NK-92 treated with Interleukin-12 subunit alpha and Interleukin-12 subunit beta, amount 100 ng/mL, for 24 hours (cell line): ENCODE measurements around the gene ESPL1.

ENCODE experiments used
- DNase-seq: peaks from one replicate; lab custom pipeline; 2025; lab: John Stamatoyannopoulos, UW

ESPL1 gene

DNA sequence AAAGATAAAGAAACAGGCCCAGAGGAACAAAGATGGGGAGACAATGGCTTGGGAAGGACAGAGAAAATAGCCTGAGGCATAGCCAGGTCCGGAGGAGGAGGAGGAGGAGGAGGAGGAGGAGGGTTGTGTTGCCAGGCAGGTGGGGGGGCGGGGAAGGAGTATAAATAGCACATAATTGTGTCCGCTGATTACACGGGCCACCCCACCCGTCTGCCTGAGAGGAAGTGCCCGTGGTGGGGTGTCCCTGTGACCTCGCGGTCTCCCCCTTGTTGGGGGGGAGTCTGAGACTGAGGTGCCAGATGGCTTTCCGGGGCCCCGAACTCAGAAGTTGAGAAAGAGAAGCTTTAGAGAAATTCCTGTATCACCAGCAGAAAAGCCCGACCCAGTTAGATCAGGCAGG, 69.9 kb downstream of the ESPL1 start:
- DNase-seq, result no peak

DNA sequence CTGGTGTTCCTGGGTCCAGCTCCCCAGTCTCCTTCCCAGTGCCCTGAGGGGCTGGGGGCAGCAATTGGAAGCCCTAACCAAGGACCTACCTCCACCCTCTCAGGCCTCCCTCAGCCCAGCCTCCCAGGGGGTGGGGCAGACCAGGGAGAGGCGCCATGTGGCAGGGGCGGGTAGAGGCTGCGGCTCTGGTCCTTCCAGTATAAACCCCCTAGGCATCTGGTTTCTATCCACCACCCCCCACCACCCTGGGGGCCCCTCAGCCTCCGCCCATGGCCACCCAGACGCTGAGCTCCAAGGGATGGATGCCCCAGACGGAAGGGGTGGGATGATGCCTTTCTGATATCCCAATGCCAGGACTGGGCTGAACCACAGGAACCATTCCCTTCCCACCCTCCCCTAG, 70.8 kb downstream of the ESPL1 start:
- no peak for DNase-seq

DNA sequence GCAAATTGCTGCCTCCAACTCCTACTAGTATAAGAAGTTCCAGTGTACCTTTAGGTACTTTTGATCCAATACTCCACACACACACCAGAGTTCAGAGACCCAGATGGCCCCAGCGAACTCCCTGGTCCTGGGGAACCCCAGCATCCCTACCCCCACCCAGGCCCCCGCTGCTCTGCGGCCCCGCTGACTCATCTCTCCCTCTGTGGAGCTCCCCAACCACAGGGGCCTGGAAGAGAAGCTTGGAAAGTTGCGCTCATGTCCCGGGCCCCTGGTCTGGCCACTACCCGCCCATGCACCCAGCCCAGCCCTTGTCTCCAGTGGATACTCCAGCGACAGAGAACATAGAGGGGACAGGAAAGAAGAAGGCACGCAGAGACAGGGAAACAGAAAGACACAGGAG, 72.3 kb downstream of the ESPL1 start:
- DNase-seq, result no peak
